H1 (cell line): ENCODE data around the gene RASGRP3. TPM values are rescaled to one million over a fixed set of nuclear protein-coding genes. Genes with fewer than 3 reads are reported as not detected.

Experiments
- CTCF ChIA-PET: fragments of 300-600 bp; sonication (Branson Sonifier 250); formaldehyde crosslinking; loops from one replicate; lab custom pipeline; 2021; ENCODE audit not compliant: partially characterized antibody; lab: Charles Lee
- POLR2A ChIA-PET: fragments of 300-600 bp; sonication (Branson Sonifier 250); formaldehyde crosslinking; loops from one replicate; lab custom pipeline; 2021; ENCODE audit warnings: inconsistent platforms; ENCODE audit not compliant: partially characterized antibody; lab: Charles Lee
- DNase-seq, 2 experiments: peaks; one replicate each; pipeline versions ENCODE4 v3.0.0 to v3.0.0-alpha.2; 2010 to 2022; ENCODE audit warnings: low spot score in 2 of 2, low read depth in 1 of 2, mixed read lengths in 1 of 2
- FAIRE-seq: peaks from 2 replicates; lab custom pipeline; 2011; peaks lifted over from hg19 to GRCh38; lab: Jason Lieb, UNC
- H2AFZ ChIP-seq: 2 replicates; pipeline ENCODE4 v1.8.1; 2012; ENCODE audit warnings: low read length, inconsistent platforms
- H2AK5ac ChIP-seq: 2 replicates; pipeline ENCODE4 v1.6.1; 2013; ENCODE audit warnings: low read depth, low read length
- H2BK120ac ChIP-seq: replicated peaks from 2 replicates; pipeline ENCODE3; 2013; ENCODE audit warnings: low read depth, low read length, inconsistent platforms
- H2BK12ac ChIP-seq: 2 replicates; pipeline ENCODE4 v1.6.1; 2013; ENCODE audit warnings: low read depth, low read length
- H2BK15ac ChIP-seq: 2 replicates; pipeline ENCODE4 v1.6.1; 2013; ENCODE audit warnings: low read length
- H2BK20ac ChIP-seq: 2 replicates; pipeline ENCODE4 v1.6.1; 2013; ENCODE audit warnings: low read length
- H2BK5ac ChIP-seq: 2 replicates; pipeline ENCODE4 v1.6.1; 2013; ENCODE audit warnings: low read depth, low read length
- H3K14ac ChIP-seq: 2 replicates; pipeline ENCODE4 v1.6.1; 2013; ENCODE audit warnings: inconsistent platforms; ENCODE audit not compliant: insufficient read length
- H3K18ac ChIP-seq: 2 replicates; pipeline ENCODE4 v1.6.1; 2013; ENCODE audit warnings: low read length; ENCODE audit errors: extremely low read depth
- H3K23ac ChIP-seq: 2 replicates; pipeline ENCODE4 v1.6.1; 2013; ENCODE audit warnings: inconsistent platforms; ENCODE audit not compliant: insufficient read length
- H3K23me2 ChIP-seq: 2 replicates; pipeline ENCODE4 v1.6.1; 2013; ENCODE audit warnings: low read depth, low read length
- H3K27ac ChIP-seq: 2 replicates; pipeline ENCODE4 v1.6.1; 2011; ENCODE audit warnings: low read depth, low read length, inconsistent platforms
- H3K27me3 ChIP-seq, 4 experiments: replicated peaks in 1 of 4; 1 replicate in 1 of 4; 2 replicates in 3 of 4; pipeline versions ENCODE4 v1.6.1 to v1.8.1; 2011 to 2013; ENCODE audit warnings: low read length in 3 of 4, mild to moderate bottlenecking in 3 of 4, inconsistent platforms in 2 of 4, mixed read lengths in 2 of 4, moderate library complexity in 1 of 4; ENCODE audit not compliant: control insufficient read depth in 3 of 4, insufficient read depth in 3 of 4; ENCODE audit errors: extremely low read depth in 1 of 4
- H3K36me3 ChIP-seq, 4 experiments: 2 replicates each; pipeline versions ENCODE4 v1.6.1 to v1.8.1; 2011 to 2013; ENCODE audit warnings: mild to moderate bottlenecking in 4 of 4, low read length in 3 of 4, moderate library complexity in 2 of 4, control low read depth in 1 of 4, inconsistent platforms in 1 of 4; ENCODE audit not compliant: insufficient read depth in 4 of 4, control insufficient read depth in 2 of 4
- H3K4ac ChIP-seq: replicated peaks from 2 replicates; pipeline ENCODE3; 2013; ENCODE audit warnings: low read length, low read depth, mixed read lengths, inconsistent platforms; ENCODE audit not compliant: insufficient read length
- H3K4me1 ChIP-seq, 4 experiments: replicated peaks in 1 of 4; 1 replicate in 1 of 4; 2 replicates in 3 of 4; pipeline versions ENCODE4 v1.6.1 to v1.8.1; 2011 to 2013; ENCODE audit warnings: low read length in 3 of 4, inconsistent platforms in 2 of 4, mixed read lengths in 1 of 4; ENCODE audit not compliant: insufficient read depth in 4 of 4, control insufficient read depth in 3 of 4
- H3K4me2 ChIP-seq, 2 experiments: 2 replicates each; pipeline versions ENCODE4 v1.6.1 to v1.8.1; 2011 to 2013; ENCODE audit warnings: low read depth in 2 of 2, low read length in 2 of 2, control low read depth in 1 of 2, inconsistent platforms in 1 of 2, mild to moderate bottlenecking in 1 of 2; ENCODE audit not compliant: insufficient read depth in 1 of 2
- H3K4me3 ChIP-seq, 4 experiments: fragments of 200-600, 300-600 bp in 1 of 4; sonication (generic), shearing (Covaris generic), sonication (Bioruptor Twin) in 1 of 4; 2 replicates each; pipeline versions ENCODE4 v1.5.1 to v1.8.1; 2011 to 2016; ENCODE audit warnings: low read length in 4 of 4, low read depth in 3 of 4, control low read depth in 2 of 4, inconsistent platforms in 2 of 4, mild to moderate bottlenecking in 2 of 4, mixed read lengths in 1 of 4, moderate library complexity in 1 of 4; ENCODE audit not compliant: insufficient read depth in 2 of 4; ENCODE audit errors: extremely low read depth in 1 of 4
- H3K56ac ChIP-seq: replicated peaks from 2 replicates; pipeline ENCODE3; 2013; ENCODE audit warnings: low read depth, mild to moderate bottlenecking, mixed read lengths, low read length, inconsistent platforms; ENCODE audit not compliant: insufficient read length
- H3K79me1 ChIP-seq: 2 replicates; pipeline ENCODE4 v1.6.1; 2013; ENCODE audit warnings: low read depth, low read length, control low read depth
- H3K79me2 ChIP-seq, 2 experiments: 2 replicates each; pipeline versions ENCODE4 v1.6.1 to v1.8.1; 2012 to 2013; ENCODE audit warnings: low read length in 2 of 2, mild to moderate bottlenecking in 2 of 2, inconsistent platforms in 1 of 2; ENCODE audit not compliant: insufficient read depth in 2 of 2, control insufficient read depth in 1 of 2
- H3K9ac ChIP-seq, 4 experiments: replicated peaks in 1 of 4; 1 replicate in 1 of 4; 2 replicates in 3 of 4; pipeline versions ENCODE4 v1.6.1 to v1.8.1; 2011 to 2013; ENCODE audit warnings: low read depth in 3 of 4, low read length in 3 of 4, control low read depth in 2 of 4, mild to moderate bottlenecking in 2 of 4, moderate library complexity in 2 of 4, inconsistent platforms in 1 of 4; ENCODE audit errors: extremely low read depth in 1 of 4
- H3K9me3 ChIP-seq, 2 experiments: 2 replicates each; pipeline versions ENCODE4 v1.6.1 to v1.8.1; 2012 to 2013; ENCODE audit warnings: mild to moderate bottlenecking in 2 of 2, moderate library complexity in 2 of 2, control low read depth in 1 of 2, inconsistent platforms in 1 of 2, low read depth in 1 of 2, low read length in 1 of 2, mixed read lengths in 1 of 2; ENCODE audit not compliant: insufficient read depth in 2 of 2
- H4K20me1 ChIP-seq, 2 experiments: replicated peaks in 1 of 2; 2 replicates each; pipeline versions ENCODE3 to v1.8.1; 2011 to 2013; ENCODE audit warnings: inconsistent platforms in 2 of 2, low read length in 2 of 2, mild to moderate bottlenecking in 1 of 2; ENCODE audit not compliant: insufficient read depth in 2 of 2, control insufficient read depth in 1 of 2
- H4K5ac ChIP-seq: 2 replicates; pipeline ENCODE4 v1.6.1; 2013; ENCODE audit warnings: low read length, low read depth, mixed read lengths, inconsistent platforms; ENCODE audit not compliant: insufficient read length
- H4K8ac ChIP-seq: 2 replicates; pipeline ENCODE4 v1.8.0; 2013; ENCODE audit warnings: mild to moderate bottlenecking, moderate library complexity, low read length, inconsistent platforms; ENCODE audit not compliant: insufficient read depth; ENCODE audit errors: extremely low read depth
- H4K91ac ChIP-seq: replicated peaks from 2 replicates; pipeline ENCODE3; 2013; ENCODE audit warnings: low read length, mixed read lengths, inconsistent platforms; ENCODE audit not compliant: insufficient read length
- GTF2F1 ChIP-seq: IDR thresholded peaks from 2 replicates; pipeline ENCODE4 v1.6.1; 2012; ENCODE audit warnings: low read depth, low read length, improper control_type of control experiment, borderline replicate concordance
- SP2 ChIP-seq: IDR thresholded peaks from 2 replicates; pipeline ENCODE4 v1.6.1; 2012; ENCODE audit warnings: mild to moderate bottlenecking, low read length, inconsistent platforms
- ZNF274 ChIP-seq: IDR thresholded peaks from 2 replicates; pipeline ENCODE4 v1.7.0; 2012; ENCODE audit warnings: low read length, borderline replicate concordance; ENCODE audit errors: extremely low read depth
- WGBS, 2 experiments: shearing (Covaris generic) in 1 of 2; methylation state at CpG; one replicate each; pipeline versions ENCODE4 v1.1.6 to v1.1.7; 2013 to 2015; ENCODE audit warnings: low lambda C conversion rate in 2 of 2, mixed read lengths in 2 of 2, inconsistent platforms in 1 of 2, low coverage in 1 of 2, missing lambda C conversion rate in 1 of 2; ENCODE audit not compliant: insufficient replicate concordance in 2 of 2, insufficient coverage in 1 of 2, insufficient read length in 1 of 2; ENCODE audit errors: extremely low coverage in 1 of 2, missing lambda C conversion rate in 1 of 2; 5-methylcytosine and 5-hydroxymethylcytosine counted together
- polyA plus RNA-seq, 7 experiments: library from polyadenylated mRNA; depleted of rRNA in 3 of 7; stranded (reverse) in 5 of 7; unstranded in 2 of 7; fragments of >200 nt in 5 of 7; fragments of 200-250 nt in 2 of 7; gene quantifications; 1 replicate in 5 of 7; 2 replicates in 1 of 7; 4 replicates in 1 of 7; pipeline versions ENCODE4 v1.2.1 to v1.2.3, GENCODE V29; 2011 to 2013; ENCODE audit warnings: missing spikeins in 2 of 7, mixed read lengths in 2 of 7
- total RNA-seq: library from RNA; stranded (reverse); fragmentation: NEBNext Ultra II Directional; extraction: Animal tissue kit (Norgen Biotek cat#: 25700); gene quantifications from 2 replicates; pipeline ENCODE4 v1.2.1, GENCODE V29; 2021

RASGRP3 gene
- total and polyA plus RNA-seq, 2 of the 8 experiments (the other 6 are each of a cell fraction or from before 2014, with no cell fraction given) = 0.06 TPM; not detected in 1

DNA sequence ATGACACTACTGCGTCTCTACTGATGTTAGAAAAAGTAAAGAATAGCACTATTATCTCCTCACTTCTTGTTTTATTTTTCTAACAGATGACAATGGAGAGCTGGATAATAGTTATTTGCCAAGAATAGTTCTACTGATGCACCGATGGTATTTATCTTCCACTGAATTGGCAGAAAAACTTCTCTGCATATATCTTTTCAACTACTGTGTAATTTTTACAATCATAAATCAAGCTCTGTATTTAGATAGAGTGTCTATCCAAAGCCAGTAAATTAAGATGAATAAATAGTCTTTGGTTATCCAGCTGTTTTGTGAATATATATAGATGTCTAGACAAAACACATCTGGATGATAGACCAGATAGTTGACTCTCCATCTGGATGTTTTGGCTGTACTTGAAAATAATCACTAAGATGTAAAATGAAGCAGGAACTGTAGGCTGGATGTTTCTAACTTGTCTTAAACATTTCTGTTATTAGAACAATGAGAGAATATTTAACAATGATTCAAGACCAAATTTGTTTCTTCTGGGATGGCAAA is 40.1 kb downstream of the RASGRP3 start:
- no peak for FAIRE-seq

More for the DNA sequence above, 40.1 kb downstream of the RASGRP3 start:
- Histone ChIP-seq H4K91ac (no peak overlapping the region), H3K4ac (no peak overlapping the region), H3K23me2 (no peaks in the 10 kb centered on the region), H3K56ac (no peak overlapping the region), H2AFZ (no peak overlapping the region), H3K4me3 (no peak overlapping the region), H3K9ac (no peak overlapping the region), H3K36me3 (no peaks in the 10 kb centered on the region), H2BK20ac (no peak overlapping the region), H3K14ac (no peak overlapping the region), H3K9me3 (peaks cover 0 to 2% of the 10 kb centered on the region in 2 experiments; a peak in 1 of 4 replicates), H3K18ac (no peak overlapping the region), H3K79me1 (no peaks in the 10 kb centered on the region), H2BK5ac (no peak overlapping the region), H2BK120ac (no peak overlapping the region), H3K27ac (no peak overlapping the region), H4K5ac (no peak overlapping the region), H2BK15ac (no peak overlapping the region), H2BK12ac (no peak overlapping the region), H4K8ac (no peak overlapping the region), H3K27me3 (no peaks in the 10 kb centered on the region), H3K23ac (no peak overlapping the region), H4K20me1 (no peaks in the 10 kb centered on the region), H2AK5ac (no peak overlapping the region), H3K4me1 (no peaks in the 10 kb centered on the region), H3K4me2 (no peak overlapping the region), H3K79me2 (no peaks in the 10 kb centered on the region)
- CTCF ChIA-PET = interaction anchor here (1.3 kb wide), 1 partner anchor 11 kb away, joined by 3 read pairs; no protein-coding TSS in a partner anchor
- no peak for TF ChIP-seq GTF2F1
- no peak for TF ChIP-seq SP2
- no peak for TF ChIP-seq ZNF274
- DNase-seq = no peak
- POLR2A ChIA-PET = no interaction called here
- WGBS, 2 experiments = 94% methylated on average over 2 of the region's 2 CpGs; no CpG with 5 or more reads in 1 of the 2 experiments
